K562 (cell line): ENCODE measurements around the gene WWC2. TPM values are rescaled to one million over a fixed set of nuclear protein-coding genes. Genes with fewer than 3 reads are reported as not detected.

ENCODE experiments used
- ATAC-seq: fragments of 200-7000 bp; cut with Tn5 transposase; 3 replicates; pipeline ENCODE4 v1.9.1; 2020; ENCODE audit warnings: moderate library complexity
- BruUV-seq: library from RNA; stranded (reverse); fragments of 400-500 nt; replicated peaks from 2 replicates; lab custom pipeline; 2021; lab: Mats Ljungman, UMichigan
- CTCF ChIA-PET: fragments of 300-600 bp; formaldehyde crosslinking; extraction: SDS; loops from one replicate; lab custom pipeline; 2021; ENCODE audit warnings: low intra/inter-chr PET ratio; lab: Yijun Ruan, JAX
- POLR2A ChIA-PET: fragments of 300-600, 350-650 bp; sonication (Branson Sonifier 250); formaldehyde crosslinking; extraction: SDS; loops from one replicate; lab custom pipeline; 2021; ENCODE audit warnings: antibody characterized with exemption, inconsistent platforms; lab: Yijun Ruan, JAX
- DNase-seq, 4 experiments: peaks; one replicate each; pipeline versions ENCODE4 v3.0.0 to v3.0.0-alpha.2; 2011 to 2018; ENCODE audit warnings: low spot score in 3 of 4, mixed read lengths in 3 of 4; ENCODE audit errors: extremely low read depth in 1 of 4
- FAIRE-seq: peaks from 2 replicates; lab custom pipeline; 2011; peaks lifted over from hg19 to GRCh38; lab: Jason Lieb, UNC
- H2AFZ ChIP-seq: 2 replicates; pipeline ENCODE4 v1.6.0; 2011; ENCODE audit warnings: low read depth, low read length, control low read depth, inconsistent platforms
- H3K27ac ChIP-seq: fragments of 200-600 bp; 3 replicates; pipeline ENCODE4 v1.8.0; 2011; ENCODE audit warnings: low read depth, mild to moderate bottlenecking, control low read depth, inconsistent platforms, low read length, moderate library complexity, mixed read lengths; ENCODE audit errors: extremely low read depth
- H3K27me3 ChIP-seq, 2 experiments: fragments of 300-600 bp in 1 of 2; 2 replicates in 1 of 2; 3 replicates in 1 of 2; pipeline versions ENCODE4 v1.6.0 to v1.8.0; 2011; ENCODE audit warnings: inconsistent platforms in 2 of 2, low read length in 2 of 2, mild to moderate bottlenecking in 1 of 2, mixed read lengths in 1 of 2, moderate library complexity in 1 of 2; ENCODE audit not compliant: control insufficient read depth in 2 of 2, insufficient read depth in 2 of 2
- H3K36me3 ChIP-seq: fragments of 300-600 bp; 3 replicates; pipeline ENCODE4 v1.8.0; 2011; ENCODE audit warnings: mild to moderate bottlenecking, low read length, inconsistent platforms; ENCODE audit not compliant: control insufficient read depth, insufficient read depth
- H3K4me1 ChIP-seq, 2 experiments: fragments of 200-600 bp in 1 of 2; replicated peaks in 1 of 2; 2 replicates in 1 of 2; 3 replicates in 1 of 2; pipeline versions ENCODE4 v1.5.1 to v1.8.0; 2011; ENCODE audit warnings: inconsistent platforms in 2 of 2, low read length in 2 of 2, mild to moderate bottlenecking in 1 of 2, mixed read lengths in 1 of 2, moderate library complexity in 1 of 2; ENCODE audit not compliant: control insufficient read depth in 2 of 2, insufficient read depth in 2 of 2
- H3K4me2 ChIP-seq: 2 replicates; pipeline ENCODE4 v1.6.1; 2011; ENCODE audit warnings: low read length, control low read depth, inconsistent platforms, mixed read lengths; ENCODE audit not compliant: insufficient read depth
- H3K4me3 ChIP-seq: fragments of 200-600 bp; sonication (generic), shearing (Covaris generic); 2 replicates; pipeline ENCODE4 v1.5.1; 2016; ENCODE audit warnings: control low read depth, inconsistent platforms
- H3K79me2 ChIP-seq: fragments of 200-600 bp; 3 replicates; pipeline ENCODE4 v1.8.0; 2011; ENCODE audit warnings: low read length, inconsistent platforms; ENCODE audit not compliant: control insufficient read depth, insufficient read depth
- H3K9ac ChIP-seq, 2 experiments: 2 replicates each; pipeline versions ENCODE4 v1.6.0 to v1.6.1; 2011; ENCODE audit warnings: low read depth in 2 of 2, low read length in 2 of 2, control low read depth in 1 of 2, inconsistent platforms in 1 of 2, mild to moderate bottlenecking in 1 of 2, mixed read lengths in 1 of 2; ENCODE audit not compliant: insufficient read depth in 1 of 2
- H3K9me1 ChIP-seq: one replicate; pipeline ENCODE4 v1.6.0; 2011; ENCODE audit warnings: inconsistent platforms, mild to moderate bottlenecking, low read length, moderate library complexity; ENCODE audit not compliant: control insufficient read depth, insufficient read depth
- H3K9me3 ChIP-seq: replicated peaks from 2 replicates; pipeline ENCODE4 v1.5.1; 2011; ENCODE audit warnings: low read depth, low read length, inconsistent platforms; ENCODE audit not compliant: control insufficient read depth, insufficient read depth
- H4K20me1 ChIP-seq: replicated peaks from 2 replicates; pipeline ENCODE4 v1.6.1; 2011; ENCODE audit warnings: low read length, inconsistent platforms, mixed read lengths; ENCODE audit not compliant: control insufficient read depth, insufficient read depth
- BDP1 ChIP-seq: IDR thresholded peaks from 3 replicates; pipeline ENCODE4 v1.6.1; 2011; ENCODE audit not compliant: insufficient read length, insufficient read depth
- ZFP1 ChIP-seq: fragments of 450-650 bp; formaldehyde crosslinking; IDR thresholded peaks from 2 replicates; pipeline ENCODE4 v1.4.0; 2020; ENCODE audit warnings: mild to moderate bottlenecking, mixed read lengths
- ZNF121 ChIP-seq: sonication (generic); formaldehyde crosslinking; conservative IDR thresholded peaks from 2 replicates; pipeline ENCODE4 v1.8.0; 2022; ENCODE audit warnings: missing genetic modification reagents
- WGBS: fragments of 100-300 bp; shearing (Covaris generic); methylation state at CpG from one replicate; pipeline ENCODE4 v1.1.6; 2016; ENCODE audit warnings: low coverage, mixed read lengths; ENCODE audit not compliant: insufficient coverage; ENCODE audit errors: missing lambda C conversion rate; 5-methylcytosine and 5-hydroxymethylcytosine counted together
- in situ Hi-C: fragments of 300-500 bp; cut with MboI; formaldehyde crosslinking; loops from 4 replicates; pipeline ENCODE4 v1.15.0; 2018; ENCODE audit warnings: inconsistent platforms, mixed read lengths
- intact Hi-C: fragments of 100-400 bp; cut with micrococcal nuclease; formaldehyde crosslinking; loops from 2 replicates; pipeline ENCODE4 v1.14.2; 2022
- polyA plus RNA-seq, 8 experiments: library from polyadenylated mRNA; depleted of rRNA in 4 of 8; stranded (reverse) in 5 of 8; unstranded in 3 of 8; fragments of >200 nt; fragmentation: Nextera tagmentation in 2 of 8; fragmentation: Illumina TruSeq in 1 of 8; extraction: Ambion mirVana in 2 of 8; extraction: Trizol in 1 of 8; gene quantifications; 2 replicates each; pipeline versions ENCODE4 v1.2.1 to v1.2.3, GENCODE V29; 2011 to 2014; ENCODE audit warnings: inconsistent platforms in 1 of 8, missing spikeins in 1 of 8
- total RNA-seq, 7 experiments: library from RNA; depleted of rRNA in 6 of 7; stranded (reverse); fragments of >200 nt in 6 of 7; fragmentation: Illumina TruSeq in 2 of 7; extraction: Trizol in 2 of 7; gene quantifications; 2 replicates each; pipeline versions ENCODE4 v1.2.1 to v1.2.3, GENCODE V29; 2011 to 2021; ENCODE audit warnings: low replicate concordance in 1 of 7
- TF ChIP-seq, protein P1 (sequence below): fragments of 250-450 bp; sonication (Bioruptor Pico); IDR thresholded peaks from 2 replicates; pipeline ENCODE4 v1.5.0; 2021

The WWC2 gene
- total and polyA plus RNA-seq, 9 of the 15 experiments (the other 6 are each of a cell fraction or from before 2014, with no cell fraction given), result 3.7 to 39.4 (median 19.6) TPM

DNA sequence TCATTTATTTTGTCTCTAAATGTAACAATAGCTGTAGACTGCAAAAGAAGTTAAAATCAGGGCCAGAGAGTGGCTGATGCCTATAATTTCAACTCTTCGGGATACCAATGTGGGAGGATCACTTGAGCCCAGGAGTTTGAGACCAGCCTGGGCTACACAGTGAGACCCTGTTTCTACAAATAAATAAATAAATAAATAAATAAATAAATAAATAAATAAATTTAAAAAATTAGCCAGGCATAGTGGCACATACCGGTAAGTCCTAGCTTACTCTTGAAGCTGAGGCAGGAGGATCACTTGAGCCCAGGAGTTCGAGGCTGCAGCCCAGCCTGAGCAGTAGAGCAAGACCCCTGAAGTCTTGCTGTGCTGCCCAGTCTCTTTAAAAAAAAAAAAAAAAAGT, 79.1 kb downstream of the WWC2 start:
- in situ Hi-C loops, result no loop called here
- ChIA-PET POLR2A (interaction anchor here (0.6 kb wide), 1 partner anchor 262 kb away, joined by 3 read pairs; no protein-coding TSS in a partner anchor), CTCF (no interaction called here)
- H3K27ac ChIP-seq, result no peak overlapping the region
- no peak overlapping the region for H3K4me3 ChIP-seq
- H3K36me3 ChIP-seq, result no peaks in the 10 kb centered on the region
- no peak overlapping the region for H2AFZ ChIP-seq
- ATAC-seq (no peak), DNase-seq (no peak), FAIRE-seq (no peak)
- H3K9me3 ChIP-seq, result no peaks in the 10 kb centered on the region
- H3K79me2 ChIP-seq, result no peaks in the 10 kb centered on the region
- WGBS, result 19% methylated on average over 3 of the region's 3 CpGs
- peaks cover 0 to 2% of the 10 kb centered on the region in 2 experiments; a peak in 3 of 5 replicates for H3K4me1 ChIP-seq
- intact Hi-C loops, result no loop called here
- BruUV-seq, result no TSS peak
- H4K20me1 ChIP-seq, result 0 out of 2 replicates have a peak, but pooled peaks cover 9% of the 10 kb centered on the region
- no peak overlapping the region for H3K4me2 ChIP-seq
- H3K27me3 ChIP-seq, result no peaks in the 10 kb centered on the region
- no peak for TF ChIP-seq BDP1
- TF ChIP-seq, protein P1, sequence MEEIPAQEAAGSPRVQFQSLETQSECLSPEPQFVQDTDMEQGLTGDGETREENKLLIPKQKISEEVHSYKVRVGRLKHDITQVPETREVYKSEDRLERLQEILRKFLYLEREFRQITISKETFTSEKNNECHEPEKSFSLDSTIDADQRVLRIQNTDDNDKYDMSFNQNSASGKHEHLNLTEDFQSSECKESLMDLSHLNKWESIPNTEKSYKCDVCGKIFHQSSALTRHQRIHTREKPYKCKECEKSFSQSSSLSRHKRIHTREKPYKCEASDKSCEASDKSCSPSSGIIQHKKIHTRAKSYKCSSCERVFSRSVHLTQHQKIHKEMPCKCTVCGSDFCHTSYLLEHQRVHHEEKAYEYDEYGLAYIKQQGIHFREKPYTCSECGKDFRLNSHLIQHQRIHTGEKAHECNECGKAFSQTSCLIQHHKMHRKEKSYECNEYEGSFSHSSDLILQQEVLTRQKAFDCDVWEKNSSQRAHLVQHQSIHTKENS (CRISPR knock-in tag), result no peak
- no peak for TF ChIP-seq ZFP1 (CRISPR knock-in tag)
- TF ChIP-seq ZNF121 (CRISPR knock-in tag), result peak; percentile 32; the same call in 1 of the 2 replicates
- TF ChIP-seq, all 486 proteins: peak for 1
- H3K9me1 ChIP-seq, result no peaks in the 10 kb centered on the region
- no peak overlapping the region for H3K9ac ChIP-seq
